ENCODE results near the gene WFIKKN2. TPM values are rescaled to one million over a fixed set of nuclear protein-coding genes. Genes with fewer than 3 reads are reported as not detected.
A peak's percentile ranks its signal among the peaks of the same experiment; 100 is the strongest.

The WFIKKN2 gene
- total and polyA plus RNA-seq, 10 of the 15 experiments (the other 5 are each of a cell fraction or from before 2014, with no cell fraction given), result 0.06 TPM; not detected in 9

DNA sequence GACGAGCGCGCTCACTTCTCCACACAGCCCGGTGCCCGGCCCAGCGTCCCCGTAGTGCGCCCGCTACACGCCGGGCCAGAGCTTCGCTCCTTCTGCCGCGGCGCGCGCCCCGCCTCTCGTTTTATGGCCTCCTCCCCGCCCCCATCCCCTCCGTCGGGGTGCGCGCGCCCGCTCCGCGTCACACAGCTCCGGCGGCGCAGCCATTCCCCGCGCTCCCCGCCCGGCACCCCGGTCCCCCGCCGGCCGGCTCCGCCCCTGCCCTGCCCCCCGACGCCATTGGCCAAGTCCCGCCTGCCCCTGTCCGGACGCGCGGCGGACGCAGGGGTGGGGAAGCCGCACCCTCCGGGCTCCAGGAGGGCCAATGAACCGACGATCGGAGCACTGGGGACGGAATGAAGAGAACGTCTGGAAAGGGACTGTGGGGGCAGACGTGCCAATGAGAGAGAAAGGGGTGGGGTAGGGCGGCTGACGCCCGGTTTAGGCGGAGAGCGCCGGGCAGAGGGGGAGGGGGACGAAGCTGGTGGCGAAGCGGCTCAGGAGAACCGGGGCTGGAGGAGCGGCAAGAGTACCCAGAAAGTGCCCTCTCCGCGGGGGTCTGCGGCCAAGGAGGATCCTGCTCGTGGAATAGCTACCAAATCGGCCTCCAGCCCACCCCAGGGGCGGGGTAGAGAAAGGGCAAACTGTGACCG lies 31.0 kb downstream of the WFIKKN2 start, which contains the start of gene TOB1 (continued):
- TF ChIP-seq, protein P1, sequence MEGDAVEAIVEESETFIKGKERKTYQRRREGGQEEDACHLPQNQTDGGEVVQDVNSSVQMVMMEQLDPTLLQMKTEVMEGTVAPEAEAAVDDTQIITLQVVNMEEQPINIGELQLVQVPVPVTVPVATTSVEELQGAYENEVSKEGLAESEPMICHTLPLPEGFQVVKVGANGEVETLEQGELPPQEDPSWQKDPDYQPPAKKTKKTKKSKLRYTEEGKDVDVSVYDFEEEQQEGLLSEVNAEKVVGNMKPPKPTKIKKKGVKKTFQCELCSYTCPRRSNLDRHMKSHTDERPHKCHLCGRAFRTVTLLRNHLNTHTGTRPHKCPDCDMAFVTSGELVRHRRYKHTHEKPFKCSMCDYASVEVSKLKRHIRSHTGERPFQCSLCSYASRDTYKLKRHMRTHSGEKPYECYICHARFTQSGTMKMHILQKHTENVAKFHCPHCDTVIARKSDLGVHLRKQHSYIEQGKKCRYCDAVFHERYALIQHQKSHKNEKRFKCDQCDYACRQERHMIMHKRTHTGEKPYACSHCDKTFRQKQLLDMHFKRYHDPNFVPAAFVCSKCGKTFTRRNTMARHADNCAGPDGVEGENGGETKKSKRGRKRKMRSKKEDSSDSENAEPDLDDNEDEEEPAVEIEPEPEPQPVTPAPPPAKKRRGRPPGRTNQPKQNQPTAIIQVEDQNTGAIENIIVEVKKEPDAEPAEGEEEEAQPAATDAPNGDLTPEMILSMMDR (IDR thresholded peaks at IDR 0.05 in 2 of 3, conservative IDR thresholded peaks at IDR 0.05 in 1 of 3; ENCODE audit: control insufficient read depth in 2 of 3, extremely low read depth in 1 of 3, insufficient read depth in 1 of 3, low read depth in 3 of 3, low read length in 3 of 3), result no peak
- no peak for TF ChIP-seq RUNX3 (IDR thresholded peaks at IDR 0.05; ENCODE audit: low read length)
- TF ChIP-seq ZNF274 (IDR thresholded peaks at IDR 0.05; ENCODE audit: insufficient read depth, insufficient read length), result no peak
- no peak for TF ChIP-seq ASH2L (IDR thresholded peaks at IDR 0.05; ENCODE audit: borderline replicate concordance, low read depth)
- TF ChIP-seq RB1 (IDR thresholded peaks at IDR 0.05; ENCODE audit: borderline replicate concordance), result peak; percentile 40; the same call in 1 of the 2 replicates
- no peak; the same call in 1 of the 2 replicates for TF ChIP-seq MAX (IDR thresholded peaks at IDR 0.05; ENCODE audit: low read depth, low read length)
- no peak for TF ChIP-seq NR2C1 (IDR thresholded peaks at IDR 0.05)
- no peak for TF ChIP-seq YBX1 (IDR thresholded peaks at IDR 0.05)
- TF ChIP-seq FOXK2 (IDR thresholded peaks at IDR 0.05), result no peak
- no peak for TF ChIP-seq STAT3 (IDR thresholded peaks at IDR 0.05; ENCODE audit: low read depth, low read length)
- no peak for TF ChIP-seq FOXM1 (IDR thresholded peaks at IDR 0.05; ENCODE audit: low read depth, low read length)
- TF ChIP-seq RAD51 (IDR thresholded peaks at IDR 0.05), result no peak
- no peak for TF ChIP-seq ZNF622 (IDR thresholded peaks at IDR 0.05)
- no peak for TF ChIP-seq RBBP5 (conservative IDR thresholded peaks at IDR 0.05)
- peak; percentile 98 for TF ChIP-seq TAF1 (IDR thresholded peaks at IDR 0.05; ENCODE audit: borderline replicate concordance, low read depth, low read length)
- TF ChIP-seq CEBPB (IDR thresholded peaks at IDR 0.05; ENCODE audit: borderline replicate concordance in 1 of 2, low read depth in 2 of 2, low read length in 2 of 2), result no peak
- TF ChIP-seq MYC (IDR thresholded peaks at IDR 0.05; ENCODE audit: insufficient read depth, insufficient read length, insufficient replicate concordance, low read length, severe bottlenecking), result no peak
- no peak for TF ChIP-seq SREBF2 (IDR thresholded peaks at IDR 0.05; ENCODE audit: low read length)
- no peak for TF ChIP-seq KLF5 (IDR thresholded peaks at IDR 0.05; ENCODE audit: partially characterized antibody)
- TF ChIP-seq, protein P2, sequence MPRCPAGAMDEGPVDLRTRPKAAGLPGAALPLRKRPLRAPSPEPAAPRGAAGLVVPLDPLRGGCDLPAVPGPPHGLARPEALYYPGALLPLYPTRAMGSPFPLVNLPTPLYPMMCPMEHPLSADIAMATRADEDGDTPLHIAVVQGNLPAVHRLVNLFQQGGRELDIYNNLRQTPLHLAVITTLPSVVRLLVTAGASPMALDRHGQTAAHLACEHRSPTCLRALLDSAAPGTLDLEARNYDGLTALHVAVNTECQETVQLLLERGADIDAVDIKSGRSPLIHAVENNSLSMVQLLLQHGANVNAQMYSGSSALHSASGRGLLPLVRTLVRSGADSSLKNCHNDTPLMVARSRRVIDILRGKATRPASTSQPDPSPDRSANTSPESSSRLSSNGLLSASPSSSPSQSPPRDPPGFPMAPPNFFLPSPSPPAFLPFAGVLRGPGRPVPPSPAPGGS (IDR thresholded peaks at IDR 0.05; ENCODE audit: borderline replicate concordance, insufficient read depth, low read depth, low read length, poor library complexity, severe bottlenecking), result peak; percentile 12
- peak; percentile 93 for TF ChIP-seq BACH1 (IDR thresholded peaks at IDR 0.05; ENCODE audit: borderline replicate concordance)
- TF ChIP-seq EGR1 (IDR thresholded peaks at IDR 0.05; ENCODE audit: borderline replicate concordance in 1 of 2, low read depth in 2 of 2, low read length in 2 of 2), result peak in 1 of 2 experiments; percentile 62; a peak in 2 of 3 replicates
- no peak for TF ChIP-seq NFYA (IDR thresholded peaks at IDR 0.05; ENCODE audit: borderline replicate concordance, low read depth, low read length)
- TF ChIP-seq, protein P3, sequence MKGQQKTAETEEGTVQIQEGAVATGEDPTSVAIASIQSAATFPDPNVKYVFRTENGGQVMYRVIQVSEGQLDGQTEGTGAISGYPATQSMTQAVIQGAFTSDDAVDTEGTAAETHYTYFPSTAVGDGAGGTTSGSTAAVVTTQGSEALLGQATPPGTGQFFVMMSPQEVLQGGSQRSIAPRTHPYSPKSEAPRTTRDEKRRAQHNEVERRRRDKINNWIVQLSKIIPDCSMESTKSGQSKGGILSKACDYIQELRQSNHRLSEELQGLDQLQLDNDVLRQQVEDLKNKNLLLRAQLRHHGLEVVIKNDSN (IDR thresholded peaks at IDR 0.05; ENCODE audit: borderline replicate concordance, extremely low read length, insufficient read depth, low read depth, low read length), result no peak
- 0 out of 2 replicates have a peak, but pooled peaks have one; percentile 12 for TF ChIP-seq MTA2 (IDR thresholded peaks at IDR 0.05; ENCODE audit: low read depth)
- no peak for TF ChIP-seq ZNF217 (IDR thresholded peaks at IDR 0.05)
- TF ChIP-seq, protein P4, sequence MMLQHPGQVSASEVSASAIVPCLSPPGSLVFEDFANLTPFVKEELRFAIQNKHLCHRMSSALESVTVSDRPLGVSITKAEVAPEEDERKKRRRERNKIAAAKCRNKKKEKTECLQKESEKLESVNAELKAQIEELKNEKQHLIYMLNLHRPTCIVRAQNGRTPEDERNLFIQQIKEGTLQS (IDR thresholded peaks at IDR 0.05; ENCODE audit: borderline replicate concordance, extremely low read depth, low read depth, low read length), result no peak

All from GM12878 (cell line).